ENCODE data around the gene ANKS4B. TPM values are rescaled to one million over a fixed set of nuclear protein-coding genes. Genes with fewer than 3 reads are reported as not detected.

Gene ANKS4B
- total and polyA plus RNA-seq, 4 donors: 0.11 TPM; not detected in 3

- no peak for TF ChIP-seq CTCF (IDR thresholded peaks at IDR 0.05; ENCODE audit: control extremely low read depth, extremely low read depth)
- Histone ChIP-seq H3K9ac (ENCODE audit: insufficient read depth in 1 of 2, low read length in 2 of 2) (no peak overlapping the region), H3K9me3 (ENCODE audit: control insufficient read depth in 4 of 4, insufficient read depth in 3 of 4, low read length in 3 of 4) (peaks cover 0 to 4% (median 1%) of the 10 kb centered on the region in 4 donors), H3K27me3 (ENCODE audit: control insufficient read depth in 3 of 3, insufficient read depth in 3 of 3, low read length in 2 of 3) (no peaks in the 10 kb centered on the region), H3K4me1 (ENCODE audit: control insufficient read depth in 5 of 5, insufficient read depth in 5 of 5, low read length in 5 of 5) (peaks cover 0 to 1% (median 0%) of the 10 kb centered on the region in 5 donors), H3K36me3 (ENCODE audit: control insufficient read depth in 4 of 4, insufficient read depth in 4 of 4, low read length in 4 of 4) (peaks cover 6 to 14% (median 11%) of the 10 kb centered on the region in 4 donors), H3K27ac (ENCODE audit: low read depth in 1 of 2, low read length in 1 of 2) (no peak overlapping the region), H3K4me3 (no peak overlapping the region)
- 91 to 96% methylated on average over 12 of the region's 12 CpGs for WGBS, 2 donors
- DNase-seq: no peak
- no peak for ATAC-seq (ENCODE audit: insufficient read depth, low FRiP score)
Observed at GRCh38 chr16:21185659-21186325, 47.7 kb upstream of the ANKS4B start.

- DNase-seq (no peak), ATAC-seq (ENCODE audit: insufficient read depth, low FRiP score) (no peak)
- Histone ChIP-seq H3K4me1 (ENCODE audit: control insufficient read depth in 5 of 5, insufficient read depth in 5 of 5, low read length in 5 of 5) (peaks cover 0 to 1% (median 0%) of the 10 kb centered on the region in 5 donors), H3K4me3 (no peak overlapping the region), H3K27me3 (ENCODE audit: control insufficient read depth in 3 of 3, insufficient read depth in 3 of 3, low read length in 2 of 3) (no peaks in the 10 kb centered on the region), H3K36me3 (ENCODE audit: control insufficient read depth in 4 of 4, insufficient read depth in 4 of 4, low read length in 4 of 4) (peaks cover 4 to 9% (median 6%) of the 10 kb centered on the region in 4 donors), H3K9me3 (ENCODE audit: control insufficient read depth in 4 of 4, insufficient read depth in 3 of 4, low read length in 3 of 4) (peaks cover 0 to 3% (median 1%) of the 10 kb centered on the region in 4 donors), H3K9ac (ENCODE audit: insufficient read depth in 1 of 2, low read length in 2 of 2) (no peak overlapping the region), H3K27ac (ENCODE audit: low read depth in 1 of 2, low read length in 1 of 2) (no peak overlapping the region)
- TF ChIP-seq CTCF (IDR thresholded peaks at IDR 0.05; ENCODE audit: control extremely low read depth, extremely low read depth): no peak
- WGBS, 2 donors: 63 to 68% methylated on average over 4 of the region's 4 CpGs
Observed at GRCh38 chr16:21186326-21186691, 47.2 kb upstream of the ANKS4B start.

- no peak for ATAC-seq (ENCODE audit: insufficient read depth, low FRiP score)
- H3K36me3 ChIP-seq (ENCODE audit: control insufficient read depth in 4 of 4, insufficient read depth in 4 of 4, low read length in 4 of 4): no peaks in the 10 kb centered on the region
Observed at GRCh38 chr16:21189311-21189710, 44.2 kb upstream of the ANKS4B start.

More at GRCh38 chr16:21189311-21189710, 44.2 kb upstream of the ANKS4B start:
- peaks cover 0 to 2% (median 0%) of the 10 kb centered on the region in 3 donors for H3K27me3 ChIP-seq (ENCODE audit: control insufficient read depth in 3 of 3, insufficient read depth in 3 of 3, low read length in 2 of 3)
- DNase-seq: no peak
- peaks cover 0 to 1% (median 0%) of the 10 kb centered on the region in 5 donors for H3K4me1 ChIP-seq (ENCODE audit: control insufficient read depth in 5 of 5, insufficient read depth in 5 of 5, low read length in 5 of 5)
- H3K4me3 ChIP-seq: no peak overlapping the region
- no peak for TF ChIP-seq CTCF (IDR thresholded peaks at IDR 0.05; ENCODE audit: control extremely low read depth, extremely low read depth)
- H3K9me3 ChIP-seq (ENCODE audit: control insufficient read depth in 4 of 4, insufficient read depth in 3 of 4, low read length in 3 of 4): peaks cover 0 to 6% (median 1%) of the 10 kb centered on the region in 4 donors
- 74 to 87% methylated on average over 5 of the region's 5 CpGs for WGBS, 2 donors
- no peak overlapping the region for H3K27ac ChIP-seq (ENCODE audit: low read depth in 1 of 2, low read length in 1 of 2)
- H3K9ac ChIP-seq (ENCODE audit: insufficient read depth in 1 of 2, low read length in 2 of 2): no peak overlapping the region
